ENCODE results near the gene XIRP1.

The XIRP1 gene

GRCh38 chr3:39177708-39178332 is 14.6 kb downstream of the XIRP1 start:
- H3K27ac ChIP-seq (ENCODE audit: low read depth, low read length): no peak overlapping the region; the same call in 1 of the 2 replicates

GRCh38 chr3:39176025-39176714 is 16.2 kb downstream of the XIRP1 start:
- H3K4me2 ChIP-seq (ENCODE audit: low read length): no peak overlapping the region
- H3K4me1 ChIP-seq (ENCODE audit: control insufficient read depth, low read length): peaks cover 36% of the 10 kb centered on the region
- no peak overlapping the region for H3K27ac ChIP-seq (ENCODE audit: low read depth, low read length)

More at GRCh38 chr3:39177708-39178332, 14.6 kb downstream of the XIRP1 start:
- Histone ChIP-seq H3F3A (ENCODE audit: control insufficient read depth, insufficient read depth) (peaks cover 18% of the 10 kb centered on the region), H3K4me3 (ENCODE audit: low read length) (peak overlapping the region; percentile 76), H3K79me2 (ENCODE audit: control insufficient read depth, low read length) (no peaks in the 10 kb centered on the region), H3K9me3 (ENCODE audit: control insufficient read depth, insufficient read depth, low read length) (no peaks in the 10 kb centered on the region), H3K36me3 (ENCODE audit: control insufficient read depth, low read length) (no peaks in the 10 kb centered on the region), H3K9me2 (replicated peaks; ENCODE audit: control insufficient read depth, low read length) (no peaks in the 10 kb centered on the region), H4K20me1 (ENCODE audit: control insufficient read depth, insufficient read depth, low read depth, low read length) (no peaks in the 10 kb centered on the region), H3K4me2 (ENCODE audit: low read length) (peak overlapping the region; percentile 90), H3K4me1 (ENCODE audit: control insufficient read depth, low read length) (peaks cover 38% of the 10 kb centered on the region), H3K27me3 (ENCODE audit: control insufficient read depth, low read length) (0 out of 2 replicates have a peak, but pooled peaks cover 4% of the 10 kb centered on the region)
- TF ChIP-seq CTCF (IDR thresholded peaks at IDR 0.05; ENCODE audit: low read depth, low read length, poor library complexity, severe bottlenecking) (no peak), EZH2phosphoT487 (IDR thresholded peaks at IDR 0.05; ENCODE audit: borderline replicate concordance, low read length) (no peak)

GRCh38 chr3:39173318-39174125 is 18.9 kb downstream of the XIRP1 start:
- peaks cover 14% of the 10 kb centered on the region for H3K27me3 ChIP-seq (ENCODE audit: control insufficient read depth, low read length)
- H3K4me3 ChIP-seq (ENCODE audit: low read length): no peak overlapping the region
- TF ChIP-seq EZH2phosphoT487 (IDR thresholded peaks at IDR 0.05; ENCODE audit: borderline replicate concordance, low read length) (no peak), CTCF (IDR thresholded peaks at IDR 0.05; ENCODE audit: low read depth, low read length, poor library complexity, severe bottlenecking) (no peak)
- no peaks in the 10 kb centered on the region for H4K20me1 ChIP-seq (ENCODE audit: control insufficient read depth, insufficient read depth, low read depth, low read length)
- H3K4me2 ChIP-seq (ENCODE audit: low read length): no peak overlapping the region
- H3F3A ChIP-seq (ENCODE audit: control insufficient read depth, insufficient read depth): peaks cover 5% of the 10 kb centered on the region
- H3K9me2 ChIP-seq (replicated peaks; ENCODE audit: control insufficient read depth, low read length): no peaks in the 10 kb centered on the region
- H3K79me2 ChIP-seq (ENCODE audit: control insufficient read depth, low read length): no peaks in the 10 kb centered on the region
- H3K36me3 ChIP-seq (ENCODE audit: control insufficient read depth, low read length): no peaks in the 10 kb centered on the region
- peaks cover 11% of the 10 kb centered on the region for H3K4me1 ChIP-seq (ENCODE audit: control insufficient read depth, low read length)
- H3K9me3 ChIP-seq (ENCODE audit: control insufficient read depth, insufficient read depth, low read length): no peaks in the 10 kb centered on the region
- H3K27ac ChIP-seq (ENCODE audit: low read depth, low read length): no peak overlapping the region

More at GRCh38 chr3:39176025-39176714, 16.2 kb downstream of the XIRP1 start:
- H3F3A ChIP-seq (ENCODE audit: control insufficient read depth, insufficient read depth): peaks cover 6% of the 10 kb centered on the region
- no peaks in the 10 kb centered on the region for H3K36me3 ChIP-seq (ENCODE audit: control insufficient read depth, low read length)
- H3K79me2 ChIP-seq (ENCODE audit: control insufficient read depth, low read length): no peaks in the 10 kb centered on the region
- H3K9me2 ChIP-seq (replicated peaks; ENCODE audit: control insufficient read depth, low read length): no peaks in the 10 kb centered on the region
- H4K20me1 ChIP-seq (ENCODE audit: control insufficient read depth, insufficient read depth, low read depth, low read length): no peaks in the 10 kb centered on the region
- no peak overlapping the region for H3K4me3 ChIP-seq (ENCODE audit: low read length)
- TF ChIP-seq EZH2phosphoT487 (IDR thresholded peaks at IDR 0.05; ENCODE audit: borderline replicate concordance, low read length) (no peak), CTCF (IDR thresholded peaks at IDR 0.05; ENCODE audit: low read depth, low read length, poor library complexity, severe bottlenecking) (no peak)
- no peaks in the 10 kb centered on the region for H3K9me3 ChIP-seq (ENCODE audit: control insufficient read depth, insufficient read depth, low read length)
- peaks cover 14% of the 10 kb centered on the region for H3K27me3 ChIP-seq (ENCODE audit: control insufficient read depth, low read length)

Measured in DOHH2 (cell line).